Neural progenitor cell (in vitro differentiated cells): Measurements from ENCODE around the gene MEST. TPM values are rescaled to one million over a fixed set of nuclear protein-coding genes. Genes with fewer than 3 reads are reported as not detected.

Experiments
- DNase-seq: peaks from one replicate; pipeline ENCODE4 v3.0.0-alpha.2; 2016; ENCODE audit warnings: low spot score
- H2AFZ ChIP-seq: fragments of 200-600 bp; sonication (generic); replicated peaks from 2 replicates; pipeline ENCODE4 v1.6.1; 2016; ENCODE audit warnings: antibody characterized with exemption
- H3F3A ChIP-seq: fragments of 200-600 bp; sonication (generic); 2 replicates; pipeline ENCODE4 v1.6.1; 2016; ENCODE audit warnings: antibody characterized with exemption, low read depth
- H3K27ac ChIP-seq: fragments of 200-600 bp; sonication (generic); 2 replicates; pipeline ENCODE4 v1.5.1; 2016; ENCODE audit warnings: mild to moderate bottlenecking
- H3K27me3 ChIP-seq: fragments of 200-600 bp; sonication (generic); 2 replicates; pipeline ENCODE4 v1.6.1; 2016; ENCODE audit warnings: mild to moderate bottlenecking, moderate library complexity
- H3K36me3 ChIP-seq: fragments of 200-600 bp; sonication (generic); 2 replicates; pipeline ENCODE4 v1.5.1; 2016
- H3K4me1 ChIP-seq: fragments of 200-600 bp; sonication (generic); 2 replicates; pipeline ENCODE4 v1.6.1; 2016; ENCODE audit warnings: mixed run types
- H3K4me2 ChIP-seq: fragments of 200-600 bp; sonication (generic); 2 replicates; pipeline ENCODE4 v1.6.1; 2016
- H3K4me3 ChIP-seq: fragments of 200-600 bp; sonication (generic); 2 replicates; pipeline ENCODE4 v1.5.1; 2016
- H3K79me2 ChIP-seq: fragments of 200-600 bp; sonication (generic); 2 replicates; pipeline ENCODE4 v1.6.1; 2016; ENCODE audit warnings: low read depth
- H3K9ac ChIP-seq: fragments of 200-600 bp; sonication (generic); 2 replicates; pipeline ENCODE4 v1.6.1; 2016
- H3K9me3 ChIP-seq: fragments of 200-600 bp; sonication (generic); 2 replicates; pipeline ENCODE4 v1.5.1; 2016; ENCODE audit warnings: low read depth
- H4K20me1 ChIP-seq: fragments of 200-600 bp; sonication (generic); 2 replicates; pipeline ENCODE4 v1.6.1; 2016; ENCODE audit warnings: low read depth
- H3K27ac Mint-ChIP-seq: 3 replicates; pipeline ENCODE4 v1.8.0; 2021; ENCODE audit warnings: mixed read lengths
- H3K27me3 Mint-ChIP-seq: 2 replicates; pipeline ENCODE4 v1.8.0; 2022; ENCODE audit warnings: low read depth, mild to moderate bottlenecking, inconsistent platforms, moderate library complexity, mixed read lengths; ENCODE audit not compliant: insufficient read depth
- H3K36me3 Mint-ChIP-seq: 3 replicates; pipeline ENCODE4 v1.8.0; 2021; ENCODE audit warnings: mixed read lengths
- H3K4me1 Mint-ChIP-seq: 3 replicates; pipeline ENCODE4 v1.8.0; 2021; ENCODE audit warnings: mixed read lengths
- H3K4me3 Mint-ChIP-seq: 3 replicates; pipeline ENCODE4 v1.8.0; 2021; ENCODE audit warnings: mild to moderate bottlenecking, moderate library complexity, mixed read lengths
- H3K9me3 Mint-ChIP-seq: 3 replicates; pipeline ENCODE4 v1.8.0; 2020; ENCODE audit warnings: mixed read lengths
- CTCF ChIP-seq: fragments of 200-600 bp; sonication (generic); IDR thresholded peaks from 2 replicates; pipeline ENCODE4 v1.5.1; 2017; ENCODE audit warnings: antibody characterized with exemption, mild to moderate bottlenecking
- EZH2 ChIP-seq: fragments of 200-600 bp; sonication (generic); IDR thresholded peaks from 2 replicates; pipeline ENCODE4 v1.6.1; 2017; ENCODE audit warnings: antibody characterized with exemption, mild to moderate bottlenecking, moderate library complexity
- EZH2phosphoT487 ChIP-seq: fragments of 200-600 bp; sonication (generic); IDR thresholded peaks from 2 replicates; pipeline ENCODE4 v1.6.1; 2017; ENCODE audit warnings: antibody characterized with exemption
- total RNA-seq: library from RNA; depleted of rRNA; stranded (reverse); fragments of >200 nt; gene quantifications from 2 replicates; pipeline ENCODE4 v1.2.3, GENCODE V29; 2015; ENCODE audit warnings: low replicate concordance

Gene MEST
- total RNA-seq, 1 donor from 2014 or later = 431 TPM

GRCh38 chr7:130463553-130464434, 28.1 kb upstream of the MEST start:
- no peaks in the 10 kb centered on the region for H3K36me3 ChIP-seq
- no peaks in the 10 kb centered on the region for H3K4me1 ChIP-seq
- TF ChIP-seq CTCF (no peak), EZH2 (no peak), EZH2phosphoT487 (no peak)
- H2AFZ ChIP-seq = no peak overlapping the region
- no peak overlapping the region for H3K4me3 ChIP-seq
- no peak overlapping the region for H3K4me2 ChIP-seq
- Mint-ChIP-seq H3K36me3 (no peaks in the 10 kb centered on the region), H3K4me1 (no peaks in the 10 kb centered on the region), H3K27ac (no peak overlapping the region), H3K4me3 (no peak overlapping the region), H3K9me3 (peaks cover 11% of the 10 kb centered on the region), H3K27me3 (no peaks in the 10 kb centered on the region)
- H3K27ac ChIP-seq = no peak overlapping the region
- no peak for DNase-seq
- no peak overlapping the region for H3K9ac ChIP-seq
- H3K27me3 ChIP-seq = no peaks in the 10 kb centered on the region
- no peaks in the 10 kb centered on the region for H4K20me1 ChIP-seq
- no peaks in the 10 kb centered on the region for H3F3A ChIP-seq
- H3K79me2 ChIP-seq = no peaks in the 10 kb centered on the region
- peaks cover 3% of the 10 kb centered on the region for H3K9me3 ChIP-seq

- Histone ChIP-seq H3K79me2 (no peaks in the 10 kb centered on the region), H4K20me1 (no peaks in the 10 kb centered on the region), H3K9me3 (no peaks in the 10 kb centered on the region), H3K27me3 (no peaks in the 10 kb centered on the region), H3F3A (no peaks in the 10 kb centered on the region), H2AFZ (no peak overlapping the region), H3K9ac (no peak overlapping the region), H3K4me3 (no peak overlapping the region), H3K27ac (no peak overlapping the region), H3K36me3 (no peaks in the 10 kb centered on the region), H3K4me2 (no peak overlapping the region), H3K4me1 (no peaks in the 10 kb centered on the region)
- H3K36me3 Mint-ChIP-seq = no peaks in the 10 kb centered on the region
- no peak for TF ChIP-seq CTCF
- no peak for TF ChIP-seq EZH2phosphoT487
- no peak for TF ChIP-seq EZH2
- H3K9me3 Mint-ChIP-seq = peaks cover 7% of the 10 kb centered on the region
- no peak overlapping the region for H3K4me3 Mint-ChIP-seq
- no peak for DNase-seq
- H3K4me1 Mint-ChIP-seq = no peaks in the 10 kb centered on the region
- peaks cover 3% of the 10 kb centered on the region for H3K27me3 Mint-ChIP-seq
- no peak overlapping the region for H3K27ac Mint-ChIP-seq
Measured at GRCh38 chr7:130468612-130469011, 23.3 kb upstream of the MEST start.

- no peaks in the 10 kb centered on the region for H4K20me1 ChIP-seq
- DNase-seq = no peak
- H3K9me3 Mint-ChIP-seq = no peaks in the 10 kb centered on the region
- H3K4me1 ChIP-seq = peaks cover 12% of the 10 kb centered on the region
- no peak overlapping the region for H3K4me3 Mint-ChIP-seq
- H3K9me3 ChIP-seq = no peaks in the 10 kb centered on the region
- H2AFZ ChIP-seq = no peak overlapping the region
- no peak overlapping the region for H3K27ac ChIP-seq
- no peak overlapping the region for H3K4me2 ChIP-seq
- H3K79me2 ChIP-seq = no peaks in the 10 kb centered on the region
- no peaks in the 10 kb centered on the region for H3K27me3 ChIP-seq
- H3K36me3 ChIP-seq = no peaks in the 10 kb centered on the region
- no peak overlapping the region for H3K9ac ChIP-seq
- no peak overlapping the region for H3K27ac Mint-ChIP-seq
- peaks cover 20% of the 10 kb centered on the region for H3K4me1 Mint-ChIP-seq
- H3K27me3 Mint-ChIP-seq = peaks cover 3% of the 10 kb centered on the region
- H3K4me3 ChIP-seq = no peak overlapping the region
- no peaks in the 10 kb centered on the region for H3K36me3 Mint-ChIP-seq
- no peak for TF ChIP-seq CTCF
- TF ChIP-seq EZH2 = no peak
- no peak for TF ChIP-seq EZH2phosphoT487
- H3F3A ChIP-seq = no peaks in the 10 kb centered on the region
Measured at GRCh38 chr7:130471974-130472373, 19.9 kb upstream of the MEST start.
